Measurements from ENCODE around the gene FAM193B. TPM values are rescaled to one million over a fixed set of nuclear protein-coding genes. Genes with fewer than 3 reads are reported as not detected.

Gene FAM193B
- total and polyA plus RNA-seq, 4 donors, result 14.3 to 31.8 (median 15.8) TPM

GRCh38 chr5:177576169-177576568 is 21.8 kb upstream of the FAM193B start:
- H3K27ac ChIP-seq (ENCODE audit: low read depth in 1 of 2, low read length in 2 of 2), result no peak overlapping the region
- no peaks in the 10 kb centered on the region for H3K27me3 ChIP-seq (ENCODE audit: control insufficient read depth in 4 of 4, insufficient read depth in 4 of 4, low read length in 3 of 4)
- H3K36me3 ChIP-seq (ENCODE audit: control insufficient read depth in 4 of 4, insufficient read depth in 3 of 4, low read depth in 1 of 4, low read length in 3 of 4), result no peaks in the 10 kb centered on the region
- WGBS, result 83% methylated on average over 10 of the region's 10 CpGs
- H3K9ac ChIP-seq (ENCODE audit: low read depth in 1 of 2, low read length in 2 of 2), result no peak overlapping the region
- no peaks in the 10 kb centered on the region for H3K9me3 ChIP-seq (ENCODE audit: control insufficient read depth in 4 of 4, low read length in 3 of 4)
- DNase-seq (ENCODE audit: low spot score), result no peak
- no peak overlapping the region for H3K4me3 ChIP-seq (ENCODE audit: low read depth in 1 of 3, low read length in 3 of 3)
- no peaks in the 10 kb centered on the region for H3K4me1 ChIP-seq (ENCODE audit: control insufficient read depth in 4 of 4, insufficient read depth in 4 of 4, low read length in 3 of 4)
- TF ChIP-seq GABPA (IDR thresholded peaks at IDR 0.05 in 1 of 2, conservative IDR thresholded peaks at IDR 0.05 in 1 of 2) (no peak), RXRA (IDR thresholded peaks at IDR 0.05) (no peak), RAD21 (IDR thresholded peaks at IDR 0.05) (no peak), ATF3 (IDR thresholded peaks at IDR 0.05) (no peak), REST (IDR thresholded peaks at IDR 0.05) (no peak), MAX (IDR thresholded peaks at IDR 0.05) (no peak), JUND (IDR thresholded peaks at IDR 0.05) (no peak), ZBTB33 (IDR thresholded peaks at IDR 0.05) (no peak), HNF4A (conservative IDR thresholded peaks at IDR 0.05) (no peak), TAF1 (conservative IDR thresholded peaks at IDR 0.05) (no peak), YY1 (IDR thresholded peaks at IDR 0.05) (no peak), EGR1 (IDR thresholded peaks at IDR 0.05; ENCODE audit: low read depth in 2 of 2) (no peak), NR2F2 (IDR thresholded peaks at IDR 0.05) (no peak)

- Histone ChIP-seq H3K9ac (ENCODE audit: low read depth in 1 of 2, low read length in 2 of 2) (no peak overlapping the region), H3K4me3 (ENCODE audit: low read depth in 1 of 3, low read length in 3 of 3) (no peak overlapping the region), H3K27ac (ENCODE audit: low read depth in 1 of 2, low read length in 2 of 2) (no peak overlapping the region), H3K27me3 (ENCODE audit: control insufficient read depth in 4 of 4, insufficient read depth in 4 of 4, low read length in 3 of 4) (no peaks in the 10 kb centered on the region), H3K36me3 (ENCODE audit: control insufficient read depth in 4 of 4, insufficient read depth in 3 of 4, low read depth in 1 of 4, low read length in 3 of 4) (no peaks in the 10 kb centered on the region), H3K9me3 (ENCODE audit: control insufficient read depth in 4 of 4, low read length in 3 of 4) (no peaks in the 10 kb centered on the region), H3K4me1 (ENCODE audit: control insufficient read depth in 4 of 4, insufficient read depth in 4 of 4, low read length in 3 of 4) (no peaks in the 10 kb centered on the region)
- DNase-seq (ENCODE audit: low spot score), result no peak
- WGBS, result 62% methylated on average over 1 of the region's 1 CpG
- TF ChIP-seq REST (IDR thresholded peaks at IDR 0.05), result no peak
- no peak for TF ChIP-seq HNF4A (conservative IDR thresholded peaks at IDR 0.05)
- TF ChIP-seq ZBTB33 (IDR thresholded peaks at IDR 0.05), result no peak
- TF ChIP-seq EGR1 (IDR thresholded peaks at IDR 0.05; ENCODE audit: low read depth in 2 of 2), result no peak
- no peak for TF ChIP-seq MAX (IDR thresholded peaks at IDR 0.05)
- no peak for TF ChIP-seq FOXA1 (IDR thresholded peaks at IDR 0.05)
- TF ChIP-seq RAD21 (IDR thresholded peaks at IDR 0.05), result no peak
- no peak for TF ChIP-seq RXRA (IDR thresholded peaks at IDR 0.05)
- TF ChIP-seq YY1 (IDR thresholded peaks at IDR 0.05), result no peak
- no peak for TF ChIP-seq HNF4G (IDR thresholded peaks at IDR 0.05)
- no peak for TF ChIP-seq GABPA (IDR thresholded peaks at IDR 0.05 in 1 of 2, conservative IDR thresholded peaks at IDR 0.05 in 1 of 2)
- TF ChIP-seq ATF3 (IDR thresholded peaks at IDR 0.05), result no peak
- no peak for TF ChIP-seq JUND (IDR thresholded peaks at IDR 0.05)
- TF ChIP-seq CTCF (IDR thresholded peaks at IDR 0.05; ENCODE audit: low read depth, low read length, missing input control), result no peak
- no peak for TF ChIP-seq SP1 (IDR thresholded peaks at IDR 0.05)
These were observed 21.1 kb upstream of the FAM193B start for GRCh38 chr5:177575488-177575887.
